DND-41 (cell line): ENCODE measurements around the gene MORN1.

Experiments used
- ATAC-seq: fragments of 200-7000 bp; cut with Tn5 transposase; 3 replicates; pipeline ENCODE4 v1.9.1; 2021; ENCODE audit warnings: low read depth; ENCODE audit not compliant: insufficient read depth
- DNase-seq: peaks from one replicate; pipeline ENCODE4 v3.0.0-alpha.2; 2020
- H2AFZ ChIP-seq: 2 replicates; pipeline ENCODE4 v1.6.0; 2012; ENCODE audit warnings: low read depth, low read length
- H3K27ac ChIP-seq: 2 replicates; pipeline ENCODE4 v1.5.1; 2012; ENCODE audit warnings: low read length, inconsistent platforms
- H3K27me3 ChIP-seq: fragments of 200-600 bp; sonication (generic); 2 replicates; pipeline ENCODE4 v1.6.0; 2012; ENCODE audit warnings: low read length, mild to moderate bottlenecking, inconsistent platforms; ENCODE audit not compliant: insufficient read depth, poor library complexity
- H3K36me3 ChIP-seq: 2 replicates; pipeline ENCODE4 v1.5.1; 2012; ENCODE audit warnings: low read length, inconsistent platforms; ENCODE audit not compliant: insufficient read depth
- H3K4me1 ChIP-seq: 2 replicates; pipeline ENCODE4 v1.5.1; 2012; ENCODE audit warnings: mild to moderate bottlenecking, low read length; ENCODE audit not compliant: insufficient read depth
- H3K4me2 ChIP-seq: 2 replicates; pipeline ENCODE4 v1.6.0; 2012; ENCODE audit warnings: mild to moderate bottlenecking, moderate library complexity, low read length, inconsistent platforms; ENCODE audit not compliant: insufficient read depth
- H3K4me3 ChIP-seq, 2 experiments: fragments of 200-600 bp in 1 of 2; shearing (Covaris generic) in 1 of 2; 2 replicates each; pipeline ENCODE4 v1.5.1; 2012 to 2016; ENCODE audit warnings: inconsistent platforms in 2 of 2, low read length in 2 of 2, mild to moderate bottlenecking in 2 of 2, low read depth in 1 of 2, moderate library complexity in 1 of 2
- H3K79me2 ChIP-seq: 2 replicates; pipeline ENCODE4 v1.6.0; 2012; ENCODE audit warnings: low read length, inconsistent platforms; ENCODE audit not compliant: insufficient read depth
- H3K9ac ChIP-seq: 2 replicates; pipeline ENCODE4 v1.6.0; 2012; ENCODE audit warnings: low read depth, mild to moderate bottlenecking, inconsistent platforms, low read length, moderate library complexity
- H3K9me3 ChIP-seq: 2 replicates; pipeline ENCODE4 v1.5.1; 2012; ENCODE audit warnings: low read length, moderate library complexity, mild to moderate bottlenecking, inconsistent platforms; ENCODE audit not compliant: insufficient read depth, severe bottlenecking
- H4K20me1 ChIP-seq: 2 replicates; pipeline ENCODE4 v1.6.0; 2012; ENCODE audit warnings: low read length; ENCODE audit not compliant: insufficient read depth
- CTCF ChIP-seq: IDR thresholded peaks from 2 replicates; pipeline ENCODE4 v1.5.1; 2012; ENCODE audit warnings: borderline replicate concordance, low read length, moderate library complexity, mild to moderate bottlenecking; ENCODE audit not compliant: poor library complexity, severe bottlenecking; ENCODE audit errors: extremely low read depth
- EZH2 ChIP-seq: IDR thresholded peaks from 3 replicates; pipeline ENCODE4 v1.6.1; 2012; ENCODE audit warnings: borderline replicate concordance, low read depth, mild to moderate bottlenecking, moderate library complexity, low read length, inconsistent platforms; ENCODE audit not compliant: severe bottlenecking

MORN1 gene

GRCh38 chr1:2400576-2400909, 9.2 kb upstream of the MORN1 start:
- no peak for TF ChIP-seq CTCF
- TF ChIP-seq EZH2: no peak
- ATAC-seq (no peak), DNase-seq (no peak)
- no peak overlapping the region for H3K4me3 ChIP-seq
- no peaks in the 10 kb centered on the region for H3K9me3 ChIP-seq
- no peak overlapping the region for H3K4me2 ChIP-seq
- no peak overlapping the region for H2AFZ ChIP-seq
- H3K9ac ChIP-seq: no peak overlapping the region
- no peaks in the 10 kb centered on the region for H3K4me1 ChIP-seq
- no peak overlapping the region for H3K27ac ChIP-seq
- H3K79me2 ChIP-seq: peaks cover 14% of the 10 kb centered on the region; the same call in 1 of the 2 replicates
- no peaks in the 10 kb centered on the region for H3K27me3 ChIP-seq
- H3K36me3 ChIP-seq: peaks cover 90% of the 10 kb centered on the region
- peaks cover 47% of the 10 kb centered on the region for H4K20me1 ChIP-seq

DNA sequence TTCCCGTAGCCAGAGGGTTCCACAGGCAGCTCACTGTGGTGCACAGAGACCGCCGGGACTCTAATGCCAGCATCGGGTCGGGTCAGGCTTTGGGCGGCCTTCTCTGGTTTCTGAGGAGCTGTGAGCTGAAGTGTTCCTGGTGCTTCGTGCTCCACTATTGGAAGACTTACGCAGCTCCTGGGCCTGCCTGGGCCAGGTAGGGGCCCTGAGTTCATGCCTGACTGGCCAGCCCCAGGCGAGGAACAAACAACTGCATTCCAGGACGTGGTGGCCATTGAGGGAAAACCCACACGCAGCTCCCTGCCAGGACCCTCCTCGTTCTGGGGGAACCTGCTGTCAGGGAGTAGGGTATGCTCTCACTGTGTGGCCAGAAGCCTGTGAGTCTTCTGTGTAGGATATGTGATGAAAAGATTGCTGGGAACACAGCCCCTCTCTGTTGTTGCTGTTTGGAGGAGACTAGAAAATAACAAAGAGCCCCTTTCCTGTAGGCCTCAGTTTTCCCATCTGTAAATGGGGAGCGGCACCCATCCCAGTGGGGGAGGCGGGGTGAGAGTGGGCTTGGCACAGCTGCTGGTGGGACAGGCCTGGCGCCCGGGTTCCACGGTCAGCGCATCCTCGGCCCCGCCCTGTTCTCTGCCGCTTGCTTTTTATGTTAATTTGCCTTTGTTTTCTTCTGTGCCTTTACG, 8.7 kb upstream of the MORN1 start:
- Histone ChIP-seq H3K36me3 (peaks cover 90% of the 10 kb centered on the region), H2AFZ (no peak overlapping the region), H3K27me3 (no peaks in the 10 kb centered on the region), H3K4me3 (no peak overlapping the region), H3K79me2 (peaks cover 18% of the 10 kb centered on the region), H4K20me1 (peaks cover 47% of the 10 kb centered on the region), H3K4me1 (no peaks in the 10 kb centered on the region; the same call in 1 of the 2 replicates), H3K4me2 (no peak overlapping the region), H3K9me3 (no peaks in the 10 kb centered on the region), H3K27ac (no peak overlapping the region), H3K9ac (no peak overlapping the region)
- TF ChIP-seq CTCF (no peak), EZH2 (no peak)
- ATAC-seq: no peak
- no peak for DNase-seq

- ATAC-seq (no peak), DNase-seq (no peak)
- Histone ChIP-seq H3K4me3 (no peak overlapping the region), H4K20me1 (peaks cover 50% of the 10 kb centered on the region), H3K79me2 (peaks cover 30% of the 10 kb centered on the region), H3K27me3 (no peaks in the 10 kb centered on the region), H3K9me3 (no peaks in the 10 kb centered on the region), H2AFZ (no peak overlapping the region), H3K4me2 (no peak overlapping the region), H3K27ac (no peak overlapping the region), H3K36me3 (peaks cover 90% of the 10 kb centered on the region), H3K9ac (no peak overlapping the region), H3K4me1 (peaks cover 3% of the 10 kb centered on the region)
- TF ChIP-seq EZH2 (no peak), CTCF (no peak)
Measured at GRCh38 chr1:2398871-2399270, 7.5 kb upstream of the MORN1 start.
